Vagina (tissue), 2 donors: Measurements from ENCODE around the gene SPOP. TPM values are rescaled to one million over a fixed set of nuclear protein-coding genes. Genes with fewer than 3 reads are reported as not detected.

Experiments
- DNase-seq, 2 donors: peaks; one replicate each; pipeline ENCODE4 v3.0.0-alpha.2; 2017; ENCODE audit errors: extremely low spot score in 2 of 2
- H3K27ac ChIP-seq: fragments of 200-600 bp; sonication (generic); one replicate; pipeline ENCODE4 v1.5.1; 2019
- H3K27me3 ChIP-seq: fragments of 200-600 bp; sonication (generic); one replicate; pipeline ENCODE4 v1.5.1; 2019
- H3K36me3 ChIP-seq, 2 donors: fragments of 200-600 bp; sonication (generic); one replicate each; pipeline ENCODE4 v1.5.1; 2017 to 2019
- H3K4me1 ChIP-seq: fragments of 200-600 bp; sonication (generic); one replicate; pipeline ENCODE4 v1.5.1; 2019
- H3K4me3 ChIP-seq, 2 donors: fragments of 200-600 bp; sonication (generic); 1 replicate in 1 of 2; 2 replicates in 1 of 2; pipeline ENCODE4 v1.5.1; 2016 to 2019
- H3K9me3 ChIP-seq: fragments of 200-600 bp; sonication (generic); one replicate; pipeline ENCODE4 v1.5.1; 2019
- CTCF ChIP-seq, 3 experiments: fragments of 450-650 bp in 2 of 3; fragments of 200-600 bp in 1 of 3; sonication (generic) in 1 of 3; IDR thresholded peaks; one replicate each; pipeline ENCODE4 v1.5.1; 2017 to 2019; ENCODE audit warnings: antibody characterized with exemption in 3 of 3, mild to moderate bottlenecking in 2 of 3, moderate library complexity in 2 of 3
- POLR2A ChIP-seq, 2 donors: fragments of 450-650 bp; IDR thresholded peaks; one replicate each; pipeline ENCODE4 v1.6.1; 2017; ENCODE audit warnings: antibody characterized with exemption in 2 of 2, mild to moderate bottlenecking in 2 of 2, moderate library complexity in 2 of 2
- POLR2AphosphoS5 ChIP-seq, 2 donors: sonication (generic); formaldehyde crosslinking; IDR thresholded peaks; one replicate each; pipeline ENCODE4 v1.9.0; 2017; ENCODE audit warnings: antibody characterized with exemption in 2 of 2, mild to moderate bottlenecking in 2 of 2, low read depth in 1 of 2; ENCODE audit not compliant: insufficient read depth in 1 of 2
- intact Hi-C: fragments of 100-400 bp; cut with DNase I; formaldehyde crosslinking; loops from one replicate; pipeline ENCODE4 v1.15.1; 2023
- total RNA-seq: library from RNA; depleted of rRNA; stranded (reverse); fragments of >200 nt; gene quantifications from one replicate; pipeline ENCODE4 v1.2.3, GENCODE V29; 2016

Gene SPOP
- total RNA-seq, 1 donor from 2014 or later = 87.2 TPM

GRCh38 chr17:49610883-49611584 is 66.9 kb downstream of the SPOP start:
- Histone ChIP-seq H3K27me3 (no peaks in the 10 kb centered on the region), H3K36me3 (peaks cover 0 to 44% of the 10 kb centered on the region in 2 donors), H3K9me3 (no peaks in the 10 kb centered on the region), H3K4me1 (peaks cover 36% of the 10 kb centered on the region), H3K4me3 (no peak overlapping the region), H3K27ac (peak overlapping the region; percentile 24)
- intact Hi-C loops = no loop called here
- TF ChIP-seq POLR2AphosphoS5 (IDR thresholded peaks at IDR 0.05; ENCODE audit: insufficient read depth in 1 of 2, low read depth in 1 of 2) (no peak), CTCF (IDR thresholded peaks at IDR 0.05) (no peak), POLR2A (IDR thresholded peaks at IDR 0.05) (no peak)
- DNase-seq = no peak

GRCh38 chr17:49604314-49604869 is 73.5 kb downstream of the SPOP start:
- DNase-seq = no peak
- Histone ChIP-seq H3K27ac (no peak overlapping the region), H3K36me3 (peaks cover 0 to 56% of the 10 kb centered on the region in 2 donors), H3K9me3 (no peaks in the 10 kb centered on the region), H3K4me3 (no peak overlapping the region), H3K4me1 (peaks cover 13% of the 10 kb centered on the region), H3K27me3 (no peaks in the 10 kb centered on the region)
- intact Hi-C loops = no loop called here
- no peak for TF ChIP-seq POLR2AphosphoS5 (IDR thresholded peaks at IDR 0.05; ENCODE audit: insufficient read depth in 1 of 2, low read depth in 1 of 2)
- TF ChIP-seq CTCF (IDR thresholded peaks at IDR 0.05) = no peak
- no peak for TF ChIP-seq POLR2A (IDR thresholded peaks at IDR 0.05)

- no peak for TF ChIP-seq POLR2A (IDR thresholded peaks at IDR 0.05)
- TF ChIP-seq CTCF (IDR thresholded peaks at IDR 0.05) = no peak
- H3K27ac ChIP-seq = peak overlapping the region; percentile 8
- peaks cover 13% of the 10 kb centered on the region for H3K4me1 ChIP-seq
- intact Hi-C loops = no loop called here
- DNase-seq = no peak
- H3K27me3 ChIP-seq = no peaks in the 10 kb centered on the region
- H3K4me3 ChIP-seq = no peak overlapping the region
- H3K36me3 ChIP-seq = peaks cover 0 to 57% of the 10 kb centered on the region in 2 donors
- no peaks in the 10 kb centered on the region for H3K9me3 ChIP-seq
Measured at GRCh38 chr17:49603720-49604119, 74.2 kb downstream of the SPOP start.

- Histone ChIP-seq H3K4me3 (no peak overlapping the region), H3K27ac (peak overlapping the region; percentile 8), H3K36me3 (peaks cover 0 to 52% of the 10 kb centered on the region in 2 donors), H3K4me1 (peaks cover 13% of the 10 kb centered on the region), H3K27me3 (no peaks in the 10 kb centered on the region), H3K9me3 (no peaks in the 10 kb centered on the region)
- TF ChIP-seq CTCF (IDR thresholded peaks at IDR 0.05) = no peak
- TF ChIP-seq POLR2A (IDR thresholded peaks at IDR 0.05) = no peak
- no peak for TF ChIP-seq POLR2AphosphoS5 (IDR thresholded peaks at IDR 0.05; ENCODE audit: insufficient read depth in 1 of 2, low read depth in 1 of 2)
- intact Hi-C loops = no loop called here
- DNase-seq = no peak
Measured at GRCh38 chr17:49603238-49603637, 74.7 kb downstream of the SPOP start.

- TF ChIP-seq CTCF (IDR thresholded peaks at IDR 0.05) = no peak
- TF ChIP-seq POLR2AphosphoS5 (IDR thresholded peaks at IDR 0.05; ENCODE audit: insufficient read depth in 1 of 2, low read depth in 1 of 2) = no peak
- no peak for TF ChIP-seq POLR2A (IDR thresholded peaks at IDR 0.05)
- peaks cover 0 to 49% of the 10 kb centered on the region in 2 donors for H3K36me3 ChIP-seq
- intact Hi-C loops = no loop called here
- DNase-seq = no peak
- H3K9me3 ChIP-seq = no peaks in the 10 kb centered on the region
- no peak overlapping the region for H3K4me3 ChIP-seq
- H3K4me1 ChIP-seq = peaks cover 13% of the 10 kb centered on the region
- no peak overlapping the region for H3K27ac ChIP-seq
- H3K27me3 ChIP-seq = no peaks in the 10 kb centered on the region
Measured at GRCh38 chr17:49602783-49603182, 75.1 kb downstream of the SPOP start.
